ENCODE results near the gene TMPRSS11E. TPM values are rescaled to one million over a fixed set of nuclear protein-coding genes. Genes with fewer than 3 reads are reported as not detected.

TMPRSS11E gene
- total RNA-seq, 1 experiment from 2014 or later, result not detected

DNA sequence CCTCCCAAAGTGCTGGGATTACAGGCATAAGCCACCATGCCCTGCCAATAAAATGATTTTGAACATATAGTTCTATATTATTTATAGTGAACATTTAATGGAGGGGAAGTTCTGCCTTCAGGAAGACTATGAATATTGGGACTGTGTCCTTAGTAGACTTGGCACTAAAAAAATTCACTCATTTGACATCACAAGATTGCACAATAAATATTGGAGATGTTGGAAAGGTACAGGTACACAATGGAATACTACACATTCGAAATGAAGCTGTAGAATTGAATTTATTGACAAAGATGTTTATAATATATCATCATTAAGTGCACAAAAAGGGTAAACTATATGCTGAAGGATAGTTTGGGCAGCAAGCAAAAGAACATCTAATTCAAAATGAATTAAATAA lies 13.0 kb upstream of the TMPRSS11E start:
- no peak for TF ChIP-seq TCF7L2 (IDR thresholded peaks at IDR 0.05; ENCODE audit: low read depth, low read length)
- TF ChIP-seq, protein P1, sequence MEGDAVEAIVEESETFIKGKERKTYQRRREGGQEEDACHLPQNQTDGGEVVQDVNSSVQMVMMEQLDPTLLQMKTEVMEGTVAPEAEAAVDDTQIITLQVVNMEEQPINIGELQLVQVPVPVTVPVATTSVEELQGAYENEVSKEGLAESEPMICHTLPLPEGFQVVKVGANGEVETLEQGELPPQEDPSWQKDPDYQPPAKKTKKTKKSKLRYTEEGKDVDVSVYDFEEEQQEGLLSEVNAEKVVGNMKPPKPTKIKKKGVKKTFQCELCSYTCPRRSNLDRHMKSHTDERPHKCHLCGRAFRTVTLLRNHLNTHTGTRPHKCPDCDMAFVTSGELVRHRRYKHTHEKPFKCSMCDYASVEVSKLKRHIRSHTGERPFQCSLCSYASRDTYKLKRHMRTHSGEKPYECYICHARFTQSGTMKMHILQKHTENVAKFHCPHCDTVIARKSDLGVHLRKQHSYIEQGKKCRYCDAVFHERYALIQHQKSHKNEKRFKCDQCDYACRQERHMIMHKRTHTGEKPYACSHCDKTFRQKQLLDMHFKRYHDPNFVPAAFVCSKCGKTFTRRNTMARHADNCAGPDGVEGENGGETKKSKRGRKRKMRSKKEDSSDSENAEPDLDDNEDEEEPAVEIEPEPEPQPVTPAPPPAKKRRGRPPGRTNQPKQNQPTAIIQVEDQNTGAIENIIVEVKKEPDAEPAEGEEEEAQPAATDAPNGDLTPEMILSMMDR (IDR thresholded peaks at IDR 0.05), result no peak
- TF ChIP-seq, protein P2, sequence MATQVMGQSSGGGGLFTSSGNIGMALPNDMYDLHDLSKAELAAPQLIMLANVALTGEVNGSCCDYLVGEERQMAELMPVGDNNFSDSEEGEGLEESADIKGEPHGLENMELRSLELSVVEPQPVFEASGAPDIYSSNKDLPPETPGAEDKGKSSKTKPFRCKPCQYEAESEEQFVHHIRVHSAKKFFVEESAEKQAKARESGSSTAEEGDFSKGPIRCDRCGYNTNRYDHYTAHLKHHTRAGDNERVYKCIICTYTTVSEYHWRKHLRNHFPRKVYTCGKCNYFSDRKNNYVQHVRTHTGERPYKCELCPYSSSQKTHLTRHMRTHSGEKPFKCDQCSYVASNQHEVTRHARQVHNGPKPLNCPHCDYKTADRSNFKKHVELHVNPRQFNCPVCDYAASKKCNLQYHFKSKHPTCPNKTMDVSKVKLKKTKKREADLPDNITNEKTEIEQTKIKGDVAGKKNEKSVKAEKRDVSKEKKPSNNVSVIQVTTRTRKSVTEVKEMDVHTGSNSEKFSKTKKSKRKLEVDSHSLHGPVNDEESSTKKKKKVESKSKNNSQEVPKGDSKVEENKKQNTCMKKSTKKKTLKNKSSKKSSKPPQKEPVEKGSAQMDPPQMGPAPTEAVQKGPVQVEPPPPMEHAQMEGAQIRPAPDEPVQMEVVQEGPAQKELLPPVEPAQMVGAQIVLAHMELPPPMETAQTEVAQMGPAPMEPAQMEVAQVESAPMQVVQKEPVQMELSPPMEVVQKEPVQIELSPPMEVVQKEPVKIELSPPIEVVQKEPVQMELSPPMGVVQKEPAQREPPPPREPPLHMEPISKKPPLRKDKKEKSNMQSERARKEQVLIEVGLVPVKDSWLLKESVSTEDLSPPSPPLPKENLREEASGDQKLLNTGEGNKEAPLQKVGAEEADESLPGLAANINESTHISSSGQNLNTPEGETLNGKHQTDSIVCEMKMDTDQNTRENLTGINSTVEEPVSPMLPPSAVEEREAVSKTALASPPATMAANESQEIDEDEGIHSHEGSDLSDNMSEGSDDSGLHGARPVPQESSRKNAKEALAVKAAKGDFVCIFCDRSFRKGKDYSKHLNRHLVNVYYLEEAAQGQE (IDR thresholded peaks at IDR 0.05; ENCODE audit: insufficient read depth in 1 of 2, low read depth in 2 of 2, low read length in 1 of 2), result no peak
- TF ChIP-seq POLR2AphosphoS5 (IDR thresholded peaks at IDR 0.05; ENCODE audit: low read depth, low read length), result no peak
- in situ Hi-C loops (cut with HindIII; ENCODE audit: low pct_unique_long_range_greater_than_20kb, low sequenced_read_pairs) (no loop called here), intact Hi-C loops (cut with micrococcal nuclease; ENCODE audit: unreplicated experiment) (no loop called here)
- ChIA-PET POLR2A (no interaction called here), CTCF (no interaction called here)
- H3K36me3 ChIP-seq (ENCODE audit: control insufficient read depth, insufficient read depth, low read length), result no peaks in the 10 kb centered on the region
- H3K4me3 ChIP-seq (ENCODE audit: low read depth in 2 of 2, low read length in 2 of 2), result no peak overlapping the region
- DNase-seq (ENCODE audit: low read depth, low spot score) (no peak), ATAC-seq (no peak)
- H3K27ac ChIP-seq (ENCODE audit: low read length), result no peak overlapping the region
- H3K27me3 ChIP-seq (ENCODE audit: control insufficient read depth, insufficient read depth, low read length), result no peaks in the 10 kb centered on the region
- no peaks in the 10 kb centered on the region for H3K9me3 ChIP-seq (ENCODE audit: control insufficient read depth, insufficient read depth, low read depth, low read length)
- no TSS peak for BruUV-seq (replicated peaks)
- H3K4me1 ChIP-seq (ENCODE audit: control insufficient read depth, insufficient read depth, low read length), result no peaks in the 10 kb centered on the region

DNA sequence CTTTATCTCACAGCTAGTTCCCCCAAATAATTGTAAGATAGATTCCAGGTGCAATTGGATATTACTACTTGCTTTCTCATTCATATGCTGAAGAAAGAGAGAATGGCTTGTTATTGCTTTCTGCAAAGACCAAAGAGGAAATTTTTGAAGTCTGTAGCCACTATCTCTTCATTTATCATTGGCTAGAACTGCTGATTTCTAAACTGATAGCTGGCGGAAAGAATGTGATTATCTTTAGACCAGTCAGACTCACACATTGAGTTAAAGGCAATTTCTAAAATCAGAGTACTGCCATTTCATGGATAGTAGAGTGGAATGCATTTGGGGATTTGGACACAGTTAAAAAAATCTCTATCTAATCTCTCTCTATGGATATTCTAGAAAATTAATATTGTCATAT lies 12.4 kb upstream of the TMPRSS11E start:
- H3K27me3 ChIP-seq (ENCODE audit: control insufficient read depth, insufficient read depth, low read length), result no peaks in the 10 kb centered on the region
- TF ChIP-seq, protein P2 (IDR thresholded peaks at IDR 0.05; ENCODE audit: insufficient read depth in 1 of 2, low read depth in 2 of 2, low read length in 1 of 2), result no peak
- TF ChIP-seq POLR2AphosphoS5 (IDR thresholded peaks at IDR 0.05; ENCODE audit: low read depth, low read length), result no peak
- no peak for TF ChIP-seq SIN3A (IDR thresholded peaks at IDR 0.05; ENCODE audit: borderline replicate concordance, insufficient read depth, low read depth, low read length)
- TF ChIP-seq, protein P1 (IDR thresholded peaks at IDR 0.05), result no peak
- TF ChIP-seq TCF7L2 (IDR thresholded peaks at IDR 0.05; ENCODE audit: low read depth, low read length), result no peak
- in situ Hi-C loops (cut with HindIII; ENCODE audit: low pct_unique_long_range_greater_than_20kb, low sequenced_read_pairs) (no loop called here), intact Hi-C loops (cut with micrococcal nuclease; ENCODE audit: unreplicated experiment) (no loop called here)
- no peaks in the 10 kb centered on the region for H3K4me1 ChIP-seq (ENCODE audit: control insufficient read depth, insufficient read depth, low read length)
- H3K36me3 ChIP-seq (ENCODE audit: control insufficient read depth, insufficient read depth, low read length), result no peaks in the 10 kb centered on the region
- H3K4me3 ChIP-seq (ENCODE audit: low read depth in 2 of 2, low read length in 2 of 2), result no peak overlapping the region
- ChIA-PET POLR2A (no interaction called here), CTCF (no interaction called here)
- no peak overlapping the region for H3K27ac ChIP-seq (ENCODE audit: low read length)
- no TSS peak for BruUV-seq (replicated peaks)
- H3K9me3 ChIP-seq (ENCODE audit: control insufficient read depth, insufficient read depth, low read depth, low read length), result no peaks in the 10 kb centered on the region
- ATAC-seq, result no peak
- DNase-seq (ENCODE audit: low read depth, low spot score), result no peak
